GM12878 (cell line): ENCODE results near the gene B4GALNT2. TPM values are rescaled to one million over a fixed set of nuclear protein-coding genes. Genes with fewer than 3 reads are reported as not detected.
A peak's percentile ranks its signal among the peaks of the same experiment; 100 is the strongest.

Experiments
- ATAC-seq: fragments of 200-7000 bp; cut with Tn5 transposase; 3 replicates; pipeline ENCODE4 v1.9.1; 2020; ENCODE audit warnings: mild to moderate bottlenecking, moderate library complexity
- BruUV-seq: library from RNA; stranded (reverse); fragments of 400-500 nt; replicated peaks from 2 replicates; lab custom pipeline; 2021; lab: Mats Ljungman, UMichigan
- CTCF ChIA-PET: fragments of 300-600 bp; sonication (Branson Sonifier 250); formaldehyde crosslinking; extraction: SDS; loops from one replicate; lab custom pipeline; 2021; ENCODE audit warnings: inconsistent platforms; lab: Yijun Ruan, JAX
- POLR2A ChIA-PET: fragments of 350-600 bp; formaldehyde crosslinking; extraction: SDS; loops from one replicate; lab custom pipeline; 2021; ENCODE audit warnings: inconsistent platforms; lab: Charles Lee
- RAD21 ChIA-PET: fragments of 300-600 bp; sonication (Branson Sonifier 250); formaldehyde crosslinking; loops from one replicate; lab custom pipeline; 2023; ENCODE audit warnings: antibody characterized with exemption; ENCODE audit not compliant: unreplicated experiment; lab: Charles Lee
- SMC1A ChIA-PET: fragments of 300-600 bp; sonication (Branson Sonifier 250); formaldehyde crosslinking; loops from one replicate; lab custom pipeline; 2023; ENCODE audit not compliant: unreplicated experiment, uncharacterized antibody; lab: Charles Lee
- DNase-seq: peaks from one replicate; pipeline ENCODE4 v3.0.0-alpha.2; 2011; ENCODE audit warnings: low read depth, low spot score
- FAIRE-seq: peaks from 3 replicates; lab custom pipeline; 2011; peaks lifted over from hg19 to GRCh38; lab: Jason Lieb, UNC
- H2AFZ ChIP-seq: 2 replicates; pipeline ENCODE4 v1.6.0; 2011; ENCODE audit warnings: low read depth, low read length, control low read depth; ENCODE audit not compliant: control insufficient read depth
- H3K27ac ChIP-seq: 2 replicates; pipeline ENCODE4 v1.5.1; 2011; ENCODE audit warnings: control low read depth; ENCODE audit not compliant: control insufficient read depth, insufficient read depth
- H3K27me3 ChIP-seq, 2 experiments: replicated peaks in 1 of 2; 2 replicates each; pipeline versions ENCODE4 v1.6.0 to v1.6.1; 2011; ENCODE audit warnings: low read length in 1 of 2; ENCODE audit not compliant: control insufficient read depth in 2 of 2, insufficient read depth in 2 of 2
- H3K36me3 ChIP-seq, 2 experiments: 2 replicates each; pipeline ENCODE4 v1.5.1; 2011; ENCODE audit warnings: low read length in 1 of 2; ENCODE audit not compliant: control insufficient read depth in 2 of 2, insufficient read depth in 2 of 2
- H3K4me1 ChIP-seq: 2 replicates; pipeline ENCODE4 v1.6.1; 2011; ENCODE audit warnings: mild to moderate bottlenecking, low read length, moderate library complexity, mixed read lengths; ENCODE audit not compliant: control insufficient read depth, insufficient read depth
- H3K4me2 ChIP-seq: 2 replicates; pipeline ENCODE4 v1.6.0; 2011; ENCODE audit warnings: control low read depth; ENCODE audit not compliant: control insufficient read depth, insufficient read depth
- H3K4me3 ChIP-seq: fragments of 200-600 bp; sonication (generic); 2 replicates; pipeline ENCODE4 v1.5.1; 2016
- H3K79me2 ChIP-seq: 2 replicates; pipeline ENCODE4 v1.6.0; 2011; ENCODE audit warnings: low read length; ENCODE audit not compliant: control insufficient read depth, insufficient read depth
- H3K9ac ChIP-seq: 2 replicates; pipeline ENCODE4 v1.8.0; 2011; ENCODE audit warnings: low read length, control low read depth, mixed read lengths; ENCODE audit not compliant: control insufficient read depth, insufficient read depth
- H3K9me3 ChIP-seq: replicated peaks from 3 replicates; pipeline ENCODE4 v1.5.1; 2011; ENCODE audit warnings: mild to moderate bottlenecking, low read length; ENCODE audit not compliant: control insufficient read depth, insufficient read depth
- H4K20me1 ChIP-seq: 2 replicates; pipeline ENCODE4 v1.6.0; 2011; ENCODE audit not compliant: control insufficient read depth, insufficient read depth
- BCL11A ChIP-seq: IDR thresholded peaks from 2 replicates; pipeline ENCODE4 v1.6.1; 2011; ENCODE audit warnings: low read depth, low read length
- BCL3 ChIP-seq: IDR thresholded peaks from 2 replicates; pipeline ENCODE4 v1.6.1; 2011; ENCODE audit warnings: borderline replicate concordance, low read depth, mild to moderate bottlenecking, moderate library complexity, low read length; ENCODE audit not compliant: insufficient read depth, poor library complexity, severe bottlenecking
- CHD1 ChIP-seq: IDR thresholded peaks from 2 replicates; pipeline ENCODE4 v1.6.1; 2012; ENCODE audit warnings: low read depth, low read length, improper control_type of control experiment
- E4F1 ChIP-seq: fragments of 450-650 bp; IDR thresholded peaks from 2 replicates; pipeline ENCODE4 v1.6.1; 2018; ENCODE audit warnings: borderline replicate concordance, mild to moderate bottlenecking; ENCODE audit not compliant: partially characterized antibody
- ELK1 ChIP-seq: IDR thresholded peaks from 2 replicates; pipeline ENCODE4 v1.6.1; 2012; ENCODE audit warnings: low read depth, low read length, improper control_type of control experiment
- ETV6 ChIP-seq, 2 experiments: fragments of 450-650 bp in 1 of 2; IDR thresholded peaks in 1 of 2; conservative IDR thresholded peaks in 1 of 2; 2 replicates each; pipeline ENCODE4 v1.6.1; 2014; ENCODE audit warnings: antibody characterized with exemption in 1 of 2, borderline replicate concordance in 1 of 2, low read depth in 1 of 2, mild to moderate bottlenecking in 1 of 2, moderate library complexity in 1 of 2
- KDM1A ChIP-seq: fragments of 200-600 bp; sonication (generic); IDR thresholded peaks from 2 replicates; pipeline ENCODE4 v1.6.1; 2016; ENCODE audit warnings: borderline replicate concordance
- NFIC ChIP-seq: IDR thresholded peaks from 2 replicates; pipeline ENCODE4 v1.6.1; 2012; ENCODE audit warnings: low read depth, mild to moderate bottlenecking, inconsistent platforms, low read length, moderate library complexity
- NFYA ChIP-seq: IDR thresholded peaks from 2 replicates; pipeline ENCODE4 v1.6.1; 2011; ENCODE audit warnings: low read depth, mild to moderate bottlenecking, low read length, improper control_type of control experiment, borderline replicate concordance
- RELA ChIP-seq: fragments of 450-650 bp; IDR thresholded peaks from 2 replicates; pipeline ENCODE4 v1.8.0; 2014; ENCODE audit warnings: borderline replicate concordance; ENCODE audit not compliant: partially characterized antibody
- YY1 ChIP-seq: IDR thresholded peaks from 2 replicates; pipeline ENCODE4 v1.6.1; 2011; ENCODE audit warnings: low read depth, mild to moderate bottlenecking, low read length
- ZNF384 ChIP-seq: IDR thresholded peaks from 2 replicates; pipeline ENCODE4 v1.6.1; 2012; ENCODE audit warnings: low read depth, mild to moderate bottlenecking, low read length, improper control_type of control experiment, borderline replicate concordance
- ZNF592 ChIP-seq: fragments of 450-650 bp; IDR thresholded peaks from 2 replicates; pipeline ENCODE4 v1.6.1; 2017; ENCODE audit warnings: mild to moderate bottlenecking, moderate library complexity
- WGBS: methylation state at CpG from one replicate; pipeline ENCODE4 v1.1.6; 2016; ENCODE audit warnings: low lambda C conversion rate; ENCODE audit not compliant: insufficient replicate concordance, insufficient coverage; ENCODE audit errors: missing lambda C conversion rate; 5-methylcytosine and 5-hydroxymethylcytosine counted together
- in situ Hi-C: fragments of 300-500 bp; cut with MboI; formaldehyde crosslinking; loops from 9 replicates; pipeline ENCODE4 v1.14.3; 2018; ENCODE audit warnings: mixed read lengths
- intact Hi-C: fragments of 100-400 bp; cut with micrococcal nuclease; formaldehyde crosslinking; loops from one replicate; pipeline ENCODE4 v1.14.2; 2022; ENCODE audit not compliant: unreplicated experiment
- polyA plus RNA-seq, 11 experiments: library from polyadenylated mRNA; depleted of rRNA in 4 of 11; unstranded in 6 of 11; stranded (reverse) in 5 of 11; fragments of >200 nt; fragmentation: Nextera tagmentation in 4 of 11; fragmentation: Illumina TruSeq in 1 of 11; extraction: Ambion mirVana in 4 of 11; extraction: Trizol in 1 of 11; gene quantifications; 1 replicate in 1 of 11; 2 replicates in 10 of 11; pipeline versions ENCODE4 v1.2.1 to v1.2.3, GENCODE V29; 2011 to 2016; ENCODE audit warnings: inconsistent platforms in 2 of 11, missing spikeins in 2 of 11, low read depth in 1 of 11
- total RNA-seq, 4 experiments: library from RNA; depleted of rRNA in 3 of 4; stranded (reverse); fragments of >200 nt in 3 of 4; fragmentation: Illumina TruSeq in 1 of 4; extraction: Trizol in 1 of 4; gene quantifications; 2 replicates each; pipeline versions ENCODE4 v1.2.1 to v1.2.3, GENCODE V29; 2013 to 2021

Gene B4GALNT2
- total and polyA plus RNA-seq, 10 of the 15 experiments (the other 5 are each of a cell fraction or from before 2014, with no cell fraction given): not detected

- TF ChIP-seq ELK1 (no peak), NFYA (no peak), E4F1 (no peak), NFIC (no peak), BCL11A (no peak)
These were observed 68.9 kb downstream of the B4GALNT2 start (continued) for GRCh38 chr17:49201481-49201927.

- Histone ChIP-seq H2AFZ (no peak overlapping the region), H3K4me3 (no peak overlapping the region), H3K9me3 (no peaks in the 10 kb centered on the region), H4K20me1 (no peaks in the 10 kb centered on the region), H3K9ac (no peak overlapping the region), H3K36me3 (no peaks in the 10 kb centered on the region), H3K4me1 (peaks cover 2% of the 10 kb centered on the region), H3K4me2 (no peak overlapping the region), H3K79me2 (no peaks in the 10 kb centered on the region; the same call in 1 of the 2 replicates), H3K27me3 (no peaks in the 10 kb centered on the region), H3K27ac (no peak overlapping the region)
- CTCF ChIA-PET: no interaction called here
- TF ChIP-seq RELA: no peak
- TF ChIP-seq KDM1A: no peak
- no peak for TF ChIP-seq ZNF592
- TF ChIP-seq BCL3: no peak
- no peak for TF ChIP-seq ZNF384
- no peak for TF ChIP-seq CHD1
- TF ChIP-seq YY1: no peak
- peak in 1 of 2 experiments; percentile 50; a peak in 1 of 4 replicates for TF ChIP-seq ETV6 (conservative IDR thresholded peaks at IDR 0.05 in 1 of 2, IDR thresholded peaks at IDR 0.05 in 1 of 2; ENCODE audit: borderline replicate concordance in 1 of 2, low read depth in 1 of 2)
- FAIRE-seq: no peak
- BruUV-seq: no TSS peak
- no peak for DNase-seq
- SMC1A ChIA-PET: interaction anchor here (1.2 to 1.6 kb wide), 3 partner anchors 9 to 23 kb away, joined by 3 to 5 read pairs (median 4); no protein-coding TSS in a partner anchor
- ATAC-seq: no peak
- intact Hi-C loops (no loop called here), in situ Hi-C loops (no loop called here)
- RAD21 ChIA-PET: no interaction called here
- POLR2A ChIA-PET: interaction anchor here (0.6 to 16.8 kb wide), 2 partner anchors 9 to 732 kb away, joined by 3 to 537 read pairs; partner anchors contain the start of genes ABI3 and GNGT2
- WGBS: 97% methylated on average over 2 of the region's 2 CpGs
These were observed 71.2 kb downstream of the B4GALNT2 start for GRCh38 chr17:49203796-49204195.
